Measurements from ENCODE around the gene TMEM219. TPM values are rescaled to one million over a fixed set of nuclear protein-coding genes. Genes with fewer than 3 reads are reported as not detected.

Gene TMEM219
- total and polyA plus RNA-seq, 9 of the 15 experiments (the other 6 are each of a cell fraction or from before 2014, with no cell fraction given) = 35.3 to 62.8 (median 55.5) TPM

GRCh38 chr16:29922986-29923501, 38.8 kb upstream of the TMEM219 start:
- ATAC-seq = no peak
- Histone ChIP-seq H3K4me3 (no peak overlapping the region), H3K4me1 (replicated peaks in 1 of 2; ENCODE audit: control insufficient read depth in 2 of 2, insufficient read depth in 2 of 2, low read length in 2 of 2) (peaks cover 13 to 29% of the 10 kb centered on the region in 2 experiments; a peak in 4 of 5 replicates), H4K20me1 (replicated peaks; ENCODE audit: control insufficient read depth, insufficient read depth, low read length) (no peaks in the 10 kb centered on the region), H3K36me3 (ENCODE audit: control insufficient read depth, insufficient read depth, low read length) (peaks cover 43% of the 10 kb centered on the region), H3K79me2 (ENCODE audit: control insufficient read depth, insufficient read depth, low read length) (peaks cover 27% of the 10 kb centered on the region), H3K9me1 (ENCODE audit: control insufficient read depth, insufficient read depth, low read length) (no peaks in the 10 kb centered on the region), H3K27me3 (ENCODE audit: control insufficient read depth in 2 of 2, insufficient read depth in 2 of 2, low read length in 2 of 2) (no peaks in the 10 kb centered on the region), H3K27ac (ENCODE audit: extremely low read depth, low read depth, low read length) (no peak overlapping the region), H3K9me3 (replicated peaks; ENCODE audit: control insufficient read depth, insufficient read depth, low read depth, low read length) (no peaks in the 10 kb centered on the region), H3K9ac (ENCODE audit: insufficient read depth in 1 of 2, low read depth in 2 of 2, low read length in 2 of 2) (peak overlapping the region in 1 of 2 experiments; percentile 38; a peak in 2 of 4 replicates), H2AFZ (ENCODE audit: low read depth, low read length) (no peak overlapping the region), H3K4me2 (ENCODE audit: insufficient read depth, low read length) (no peak overlapping the region)
- WGBS (ENCODE audit: insufficient coverage, low coverage, missing lambda C conversion rate) = 93% methylated on average over 9 of the region's 12 CpGs
- no peak for DNase-seq (ENCODE audit: extremely low read depth in 1 of 4, low spot score in 3 of 4)
- in situ Hi-C loops (cut with MboI) = no loop called here
- CTCF ChIA-PET (ENCODE audit: low intra/inter-chr PET ratio) = no interaction called here
- no peak for FAIRE-seq
- POLR2A ChIA-PET = interaction anchor here (0.6 to 0.8 kb wide), 3 partner anchors 12 to 98 kb away, joined by 3 read pairs; partner anchors contain the start of gene TAOK2
- TSS peak; percentile 3 for BruUV-seq (replicated peaks)
- intact Hi-C loops (cut with micrococcal nuclease) = no loop called here
- TF ChIP-seq SAFB (IDR thresholded peaks at IDR 0.05; ENCODE audit: borderline replicate concordance, low read depth, low read length) (no peak), ZHX1 (conservative IDR thresholded peaks at IDR 0.05; ENCODE audit: low read length) (no peak), HMGXB4 (CRISPR knock-in tag; IDR thresholded peaks at IDR 0.05) (no peak), CHAMP1 (IDR thresholded peaks at IDR 0.05) (no peak), ZNF740 (CRISPR knock-in tag; IDR thresholded peaks at IDR 0.05) (no peak), ZNF740 (tag; IDR thresholded peaks at IDR 0.05) (no peak), BRD4 (IDR thresholded peaks at IDR 0.05) (no peak), PRPF4 (IDR thresholded peaks at IDR 0.05; ENCODE audit: insufficient read depth, low read depth, low read length, poor library complexity, severe bottlenecking) (no peak), ZBTB33 (CRISPR knock-in tag; IDR thresholded peaks at IDR 0.05) (no peak), MBD2 (IDR thresholded peaks at IDR 0.05; ENCODE audit: borderline replicate concordance, low read depth) (no peak), KLF10 (CRISPR knock-in tag; IDR thresholded peaks at IDR 0.05) (no peak), ZNF766 (CRISPR knock-in tag; conservative IDR thresholded peaks at IDR 0.05) (no peak)
